Lower lobe of right lung (tissue), 2 donors: ENCODE measurements around the gene CACNA1D. TPM values are rescaled to one million over a fixed set of nuclear protein-coding genes. Genes with fewer than 3 reads are reported as not detected.

Experiments
- ATAC-seq, 2 donors: fragments of 200-7000 bp; cut with Tn5 transposase; one replicate each; pipeline ENCODE4 v1.9.1; 2020 to 2022; ENCODE audit warnings: mild to moderate bottlenecking in 2 of 2, moderate library complexity in 2 of 2
- DNase-seq: peaks from one replicate; pipeline ENCODE4 v3.0.0-alpha.2; 2020
- H3K27ac ChIP-seq: fragments of 200-600 bp; one replicate; pipeline ENCODE4 v1.8.0; 2022
- H3K27me3 ChIP-seq: fragments of 200-600 bp; one replicate; pipeline ENCODE4 v1.8.0; 2022; ENCODE audit warnings: low read depth
- H3K36me3 ChIP-seq: fragments of 200-600 bp; one replicate; pipeline ENCODE4 v1.8.0; 2022; ENCODE audit warnings: mild to moderate bottlenecking
- H3K4me1 ChIP-seq: fragments of 200-600 bp; one replicate; pipeline ENCODE4 v1.8.0; 2022
- H3K4me3 ChIP-seq: fragments of 200-600 bp; one replicate; pipeline ENCODE4 v1.8.0; 2022; ENCODE audit warnings: mild to moderate bottlenecking
- H3K9me3 ChIP-seq: fragments of 200-600 bp; one replicate; pipeline ENCODE4 v1.8.0; 2022
- intact Hi-C: fragments of 100-400 bp; cut with DNase I; formaldehyde crosslinking; loops from one replicate; pipeline ENCODE4 v1.11.0; 2022
- total RNA-seq: library from RNA; stranded (reverse); fragmentation: NEBNext Ultra II Directional; extraction: Animal tissue kit (Norgen Biotek cat#: 25700); gene quantifications from one replicate; pipeline ENCODE4 v1.2.1, GENCODE V29; 2021
- TF ChIP-seq, protein P1 (sequence below): fragments of 200-600 bp; IDR thresholded peaks from one replicate; pipeline ENCODE4 v1.8.0; 2022; ENCODE audit warnings: antibody characterized with exemption, mild to moderate bottlenecking
- donor health status: DM: no; HTN: yes; CAD: no; lungs with severe emphysema.

CACNA1D gene
- total RNA-seq, 1 donor from 2014 or later = 33.6 TPM

DNA sequence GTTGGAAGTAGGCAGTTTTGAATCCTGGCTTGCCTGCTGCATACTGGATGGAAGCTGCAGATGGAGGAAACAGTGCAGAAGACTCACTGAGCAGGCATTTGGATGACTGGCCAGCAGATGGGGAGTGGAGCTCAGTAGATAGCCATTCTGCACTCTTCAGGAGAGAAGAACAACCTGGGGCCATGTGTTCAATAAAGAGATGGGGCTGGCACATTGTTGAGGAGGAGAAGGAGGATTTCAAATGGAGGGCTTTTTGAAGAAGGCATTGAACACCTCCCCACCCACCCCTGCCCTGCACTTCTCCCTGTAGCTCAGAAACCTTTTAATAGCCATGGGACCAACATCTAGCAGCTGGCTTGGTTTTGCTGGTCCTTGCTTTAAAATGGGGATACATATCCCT is 109.8 kb downstream of the CACNA1D start:
- ATAC-seq = no peak
- no peak overlapping the region for H3K4me3 ChIP-seq
- no peak overlapping the region for H3K27ac ChIP-seq
- no peaks in the 10 kb centered on the region for H3K4me1 ChIP-seq
- intact Hi-C loops = no loop called here
- no peaks in the 10 kb centered on the region for H3K9me3 ChIP-seq
- H3K36me3 ChIP-seq = no peaks in the 10 kb centered on the region
- TF ChIP-seq, protein P1, sequence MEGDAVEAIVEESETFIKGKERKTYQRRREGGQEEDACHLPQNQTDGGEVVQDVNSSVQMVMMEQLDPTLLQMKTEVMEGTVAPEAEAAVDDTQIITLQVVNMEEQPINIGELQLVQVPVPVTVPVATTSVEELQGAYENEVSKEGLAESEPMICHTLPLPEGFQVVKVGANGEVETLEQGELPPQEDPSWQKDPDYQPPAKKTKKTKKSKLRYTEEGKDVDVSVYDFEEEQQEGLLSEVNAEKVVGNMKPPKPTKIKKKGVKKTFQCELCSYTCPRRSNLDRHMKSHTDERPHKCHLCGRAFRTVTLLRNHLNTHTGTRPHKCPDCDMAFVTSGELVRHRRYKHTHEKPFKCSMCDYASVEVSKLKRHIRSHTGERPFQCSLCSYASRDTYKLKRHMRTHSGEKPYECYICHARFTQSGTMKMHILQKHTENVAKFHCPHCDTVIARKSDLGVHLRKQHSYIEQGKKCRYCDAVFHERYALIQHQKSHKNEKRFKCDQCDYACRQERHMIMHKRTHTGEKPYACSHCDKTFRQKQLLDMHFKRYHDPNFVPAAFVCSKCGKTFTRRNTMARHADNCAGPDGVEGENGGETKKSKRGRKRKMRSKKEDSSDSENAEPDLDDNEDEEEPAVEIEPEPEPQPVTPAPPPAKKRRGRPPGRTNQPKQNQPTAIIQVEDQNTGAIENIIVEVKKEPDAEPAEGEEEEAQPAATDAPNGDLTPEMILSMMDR = no peak
- no peak for DNase-seq
- no peaks in the 10 kb centered on the region for H3K27me3 ChIP-seq

DNA sequence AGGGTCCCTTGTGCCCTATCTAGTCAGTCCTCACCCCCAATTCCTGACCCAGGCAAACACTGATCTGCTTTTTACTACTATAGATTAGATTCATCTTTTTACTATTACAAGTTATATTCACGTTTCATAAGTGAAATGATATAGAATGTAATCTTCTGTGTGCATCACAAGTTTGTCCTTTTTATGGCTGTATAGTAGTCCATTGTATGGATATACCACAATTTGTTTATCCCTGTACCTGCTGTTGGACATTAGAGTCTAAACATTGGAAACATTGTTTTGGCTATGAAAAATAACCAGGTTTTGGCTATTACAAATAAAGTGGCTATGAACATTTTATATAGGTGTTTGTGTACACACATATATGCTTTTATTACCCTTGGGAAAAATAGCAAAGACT is 112.4 kb downstream of the CACNA1D start:
- TF ChIP-seq, protein P1 = no peak
- Histone ChIP-seq H3K27me3 (no peaks in the 10 kb centered on the region), H3K4me3 (no peak overlapping the region), H3K9me3 (no peaks in the 10 kb centered on the region), H3K4me1 (no peaks in the 10 kb centered on the region), H3K36me3 (no peaks in the 10 kb centered on the region), H3K27ac (no peak overlapping the region)
- no peak for DNase-seq
- ATAC-seq = no peak
- intact Hi-C loops = no loop called here

DNA sequence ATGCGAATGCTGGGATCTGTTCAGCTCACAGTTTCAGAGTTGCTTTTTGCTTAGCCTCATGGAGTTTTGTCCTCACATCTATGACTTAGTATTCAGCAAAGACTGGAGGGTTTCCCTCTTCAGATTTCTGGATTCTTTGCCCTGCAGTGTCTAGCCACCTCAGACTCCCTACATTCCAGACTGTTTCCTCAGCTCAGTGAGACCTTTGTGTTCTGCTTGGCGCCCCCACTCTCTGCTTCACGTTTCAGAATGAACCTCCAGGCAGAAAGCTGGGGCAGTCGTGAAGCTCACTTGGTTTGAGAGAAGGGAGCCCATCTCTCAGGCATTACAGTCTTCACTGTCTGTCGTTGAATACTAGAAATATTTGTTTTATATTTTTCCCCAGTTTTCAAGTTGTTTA is 118.1 kb downstream of the CACNA1D start:
- no peak overlapping the region for H3K4me3 ChIP-seq
- H3K4me1 ChIP-seq = peaks cover 35% of the 10 kb centered on the region
- no peaks in the 10 kb centered on the region for H3K27me3 ChIP-seq
- no peak for DNase-seq
- intact Hi-C loops = no loop called here
- TF ChIP-seq, protein P1 = no peak
- peak in 1 of 2 donors; percentile 28 for ATAC-seq
- no peaks in the 10 kb centered on the region for H3K9me3 ChIP-seq
- no peaks in the 10 kb centered on the region for H3K36me3 ChIP-seq
- H3K27ac ChIP-seq = no peak overlapping the region

DNA sequence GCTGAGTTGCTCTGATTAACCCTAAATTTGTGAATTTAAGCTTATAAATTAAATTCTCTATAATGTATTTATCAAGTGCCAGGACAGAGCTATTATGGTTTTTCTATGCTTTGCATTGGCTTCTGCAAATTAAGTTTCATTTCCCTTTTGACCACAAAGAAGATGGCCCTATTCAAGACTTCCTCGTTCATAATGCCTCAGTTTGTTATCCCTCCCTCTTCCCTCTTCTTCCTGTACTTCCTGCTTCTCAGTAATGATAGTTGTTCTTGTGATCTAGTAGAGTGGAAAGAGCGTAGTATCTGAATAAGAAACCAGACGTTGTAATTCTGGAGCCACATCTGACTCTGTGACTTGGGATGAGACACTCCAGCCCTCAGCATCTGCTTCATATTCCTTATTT is 118.7 kb downstream of the CACNA1D start:
- H3K4me1 ChIP-seq = peaks cover 37% of the 10 kb centered on the region
- intact Hi-C loops = no loop called here
- no peak overlapping the region for H3K27ac ChIP-seq
- TF ChIP-seq, protein P1 = no peak
- H3K27me3 ChIP-seq = no peaks in the 10 kb centered on the region
- DNase-seq (no peak), ATAC-seq (peak; percentile 48 to 63)
- H3K36me3 ChIP-seq = no peaks in the 10 kb centered on the region
- H3K9me3 ChIP-seq = no peaks in the 10 kb centered on the region
- H3K4me3 ChIP-seq = no peak overlapping the region

DNA sequence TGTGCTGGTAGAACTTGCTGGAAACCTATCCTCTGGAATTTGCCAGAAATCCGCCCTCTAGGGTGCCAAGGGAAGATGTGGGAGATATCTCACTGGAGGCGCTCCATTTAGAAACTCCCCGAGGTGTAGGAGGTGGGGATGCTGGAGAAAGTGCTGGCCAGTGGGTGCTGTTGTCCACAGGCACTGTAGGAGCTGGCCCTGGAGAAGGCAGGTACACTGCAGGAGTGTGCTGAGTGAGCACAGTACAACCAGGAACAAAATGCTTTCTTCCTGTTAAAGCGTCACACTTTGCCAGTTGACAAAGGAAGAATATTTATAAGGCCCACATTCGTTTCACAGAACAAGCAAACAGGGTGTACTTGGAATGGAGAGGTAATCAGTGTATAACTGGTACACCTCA is 119.9 kb downstream of the CACNA1D start:
- ATAC-seq (no peak), DNase-seq (no peak)
- intact Hi-C loops = no loop called here
- Histone ChIP-seq H3K4me3 (no peak overlapping the region), H3K9me3 (no peaks in the 10 kb centered on the region), H3K27me3 (no peaks in the 10 kb centered on the region), H3K36me3 (no peaks in the 10 kb centered on the region), H3K4me1 (peaks cover 37% of the 10 kb centered on the region), H3K27ac (no peak overlapping the region)
- TF ChIP-seq, protein P1 = no peak

DNA sequence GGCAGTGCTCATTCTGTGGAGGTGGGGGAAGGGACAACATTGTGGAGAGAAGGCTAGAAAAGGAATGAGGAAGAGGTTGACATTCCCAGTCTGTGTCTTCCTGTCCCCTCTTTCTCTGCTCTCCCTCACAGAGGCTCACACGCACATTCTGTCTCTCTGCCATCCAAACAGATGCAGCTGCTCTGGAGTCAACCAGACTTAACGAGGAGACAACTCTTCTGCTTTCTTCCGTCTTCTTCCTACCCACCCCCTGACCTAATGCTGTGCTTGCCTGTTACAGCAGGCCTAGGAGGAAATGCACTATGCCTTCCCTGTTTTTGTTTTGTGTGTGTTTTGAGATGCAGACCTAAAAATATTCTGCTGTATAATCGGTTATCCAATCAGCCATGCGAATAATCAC is 121.9 kb downstream of the CACNA1D start:
- Histone ChIP-seq H3K4me3 (no peak overlapping the region), H3K27ac (no peak overlapping the region), H3K9me3 (no peaks in the 10 kb centered on the region), H3K36me3 (no peaks in the 10 kb centered on the region), H3K27me3 (no peaks in the 10 kb centered on the region), H3K4me1 (peaks cover 37% of the 10 kb centered on the region)
- intact Hi-C loops = no loop called here
- DNase-seq (no peak), ATAC-seq (peak; percentile 35 to 63)
- TF ChIP-seq, protein P1 = no peak
